Activated CD8-positive, alpha-beta memory T cell treated with anti-CD3 and anti-CD28 coated beads, Interleukin-2, amount 50 U/mL, for 4 hours (primary cell): Measurements from ENCODE around the gene FRMD5.
"Not testable (repeated sequence)": the region's sequence is repeated elsewhere in the genome, so short reads cannot be mapped to it uniquely, and the experiment has no call there.

Experiments
- DNase-seq: peaks from one replicate; pipeline ENCODE4 v3.0.0-alpha.2; 2020

The FRMD5 gene

GRCh38 chr15:44092221-44092620 is 102.8 kb downstream of the FRMD5 start:
- no peak for DNase-seq

DNA sequence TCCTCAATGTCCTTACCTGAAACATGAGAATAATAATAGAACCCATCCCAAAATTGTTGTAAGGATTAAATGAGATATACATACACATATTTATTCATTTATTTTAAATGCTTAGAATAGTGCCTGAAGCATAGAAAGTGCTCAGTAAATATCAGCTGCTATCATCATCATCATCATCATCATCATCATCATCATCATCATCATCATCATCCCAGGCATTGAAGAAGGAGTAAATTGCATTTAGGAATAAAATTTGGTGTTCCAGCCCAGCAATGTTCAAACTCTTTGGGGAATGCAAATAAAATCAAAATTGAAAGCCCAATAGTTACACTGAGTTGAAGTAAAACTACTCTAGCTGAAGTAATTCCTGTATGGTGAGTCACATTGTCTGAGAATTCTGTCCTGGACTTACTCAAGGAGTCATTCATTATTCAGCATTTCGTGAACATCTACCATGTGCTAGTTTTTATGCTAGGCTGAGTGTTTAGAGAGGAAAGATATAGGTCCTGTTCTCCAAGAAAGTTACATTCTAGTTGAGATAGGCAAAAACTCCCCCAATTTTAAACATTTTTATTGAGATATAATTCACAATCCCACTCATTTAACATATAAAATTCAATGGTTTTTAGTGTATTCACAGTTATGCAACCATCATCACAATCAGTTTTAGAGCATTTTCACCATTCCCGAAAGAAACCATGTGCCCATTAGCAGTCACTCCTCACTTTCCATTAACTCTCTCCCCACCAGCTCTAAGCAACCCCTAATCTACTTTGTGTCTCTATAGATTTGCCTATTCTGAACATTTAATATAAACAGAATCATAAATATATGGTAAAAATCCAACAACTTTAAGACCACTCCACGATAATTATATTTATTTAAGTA is 107.2 kb downstream of the FRMD5 start:
- no peak for DNase-seq

GRCh38 chr15:44084770-44085169 is 110.3 kb downstream of the FRMD5 start:
- no peak for DNase-seq

DNA sequence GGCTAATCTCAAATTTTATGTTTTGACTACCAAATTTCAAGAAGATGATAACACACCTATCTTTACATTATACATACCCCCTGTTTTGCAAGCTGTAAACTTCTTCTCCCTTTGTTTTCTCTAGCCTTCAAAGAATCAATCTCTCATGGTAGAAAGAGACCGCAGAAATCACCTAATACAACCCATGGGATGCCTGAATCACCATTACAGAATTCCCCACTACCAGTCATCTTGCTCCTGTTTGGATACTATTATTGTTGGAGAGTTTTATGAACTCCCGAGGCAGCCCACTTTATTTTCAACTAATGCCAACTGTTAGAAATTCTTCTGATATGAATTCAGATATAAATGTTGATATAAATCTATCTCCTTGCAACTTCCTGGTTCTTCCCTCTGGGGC is 110.9 kb downstream of the FRMD5 start:
- no peak for DNase-seq

DNA sequence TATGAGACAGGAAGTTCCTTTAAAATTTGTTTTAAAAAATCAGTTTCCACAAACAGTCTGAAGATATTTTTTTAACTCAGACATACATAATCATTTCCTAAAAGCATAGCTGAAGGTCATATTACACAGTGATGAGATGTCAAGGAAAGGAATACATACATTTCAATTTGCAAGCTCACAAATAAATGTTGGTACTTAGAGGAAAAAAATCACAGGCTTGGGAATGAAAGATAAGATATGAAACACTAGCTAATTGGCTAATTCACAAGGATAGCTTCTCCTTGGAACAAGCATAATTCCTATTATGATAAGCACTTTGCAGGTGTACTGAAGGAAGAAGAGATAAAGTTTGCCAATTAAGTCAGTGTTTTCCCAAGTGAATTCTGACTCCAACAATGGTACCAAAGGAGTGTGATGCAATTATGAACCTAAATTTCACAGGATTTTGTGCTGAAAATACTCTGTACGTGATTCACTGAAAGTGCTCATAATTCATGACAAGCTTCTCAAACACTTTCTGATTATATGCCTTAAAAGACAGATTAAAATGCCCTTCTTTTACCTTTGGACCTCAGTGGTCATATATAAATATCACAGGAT is 112.4 kb downstream of the FRMD5 start:
- DNase-seq, result no peak

DNA sequence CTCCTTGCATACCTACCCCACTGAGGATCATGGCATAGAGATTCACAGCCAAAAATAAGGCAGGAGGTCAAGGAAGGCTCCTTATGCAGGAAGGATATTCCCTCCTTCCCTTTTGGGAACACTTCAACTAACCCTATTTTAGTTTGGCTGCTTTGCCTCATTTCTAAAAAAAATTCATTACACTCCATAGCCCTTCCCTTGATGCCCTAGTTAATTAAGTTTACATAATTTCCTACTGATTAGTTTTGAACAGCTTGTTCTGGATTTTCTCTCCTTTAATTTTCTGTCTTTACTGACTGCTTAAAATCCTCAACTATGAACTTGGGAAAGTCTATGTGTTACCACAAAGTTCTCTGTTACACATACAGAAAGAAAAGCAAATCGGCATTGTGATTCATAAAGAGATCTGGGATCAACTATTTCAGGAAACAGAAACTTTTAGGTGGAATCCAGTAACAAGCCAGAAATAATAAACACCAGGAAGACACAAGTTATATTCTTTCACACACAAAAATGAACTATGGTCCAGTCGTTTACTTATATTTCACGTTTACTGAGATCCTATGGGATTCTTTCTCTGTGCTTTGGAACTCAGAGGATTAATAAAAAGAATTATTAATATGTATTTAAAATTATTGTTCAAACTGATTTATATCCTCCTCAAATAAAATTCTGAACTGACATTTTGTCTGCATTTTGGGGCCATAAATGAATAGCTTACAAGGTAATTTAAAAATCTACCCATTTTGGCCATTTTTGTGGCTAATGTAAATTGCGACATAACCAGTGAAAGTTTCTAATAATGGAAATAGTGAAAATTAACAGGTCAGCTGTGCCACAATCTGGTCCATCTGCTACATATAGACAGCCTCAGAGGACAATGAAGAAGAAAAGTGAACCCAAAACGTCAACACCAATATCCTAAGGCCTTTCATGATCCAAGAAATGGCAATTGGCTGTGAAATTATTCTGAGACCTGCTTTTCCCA is 113.8 kb downstream of the FRMD5 start:
- no peak for DNase-seq

DNA sequence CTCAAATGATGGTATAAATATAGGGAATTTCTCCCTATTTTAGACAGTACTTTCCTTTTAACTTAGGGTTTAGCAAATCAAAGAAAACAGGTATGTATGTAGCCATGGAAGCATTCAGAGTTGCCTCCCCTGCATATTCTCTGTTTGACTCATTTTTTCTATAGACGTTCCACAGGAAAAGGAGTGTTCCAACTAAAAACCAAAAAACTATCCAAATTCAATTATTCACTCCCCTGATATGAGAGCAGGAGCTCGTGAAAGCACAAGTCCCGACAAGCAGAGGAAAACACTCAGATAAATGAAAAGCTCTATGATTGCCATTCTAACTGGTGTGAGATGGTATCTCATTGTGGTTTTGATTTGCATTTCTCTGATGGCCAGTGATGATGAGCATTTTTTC is 119.5 kb downstream of the FRMD5 start:
- DNase-seq, result no peak

DNA sequence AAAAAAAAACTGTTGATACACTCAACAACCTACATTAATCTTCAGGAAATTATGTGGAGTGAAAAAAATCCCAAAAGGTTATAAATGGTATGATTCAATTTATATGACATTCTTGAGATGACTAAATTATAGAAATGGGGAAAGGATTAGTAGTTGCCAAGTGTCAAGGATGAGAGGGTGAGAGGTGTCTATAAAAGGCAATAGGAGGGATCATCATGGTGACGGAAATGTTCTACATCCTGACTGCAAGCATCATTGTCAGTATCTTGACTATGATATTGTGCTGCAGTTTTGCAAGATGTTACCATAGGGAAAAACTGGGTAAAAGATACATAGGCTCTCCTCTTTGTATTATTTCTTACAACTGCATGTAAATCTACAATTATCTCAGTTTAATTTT is 125.6 kb downstream of the FRMD5 start:
- DNase-seq, result no peak

GRCh38 chr15:44068347-44068746 is 126.7 kb downstream of the FRMD5 start:
- DNase-seq, result no peak

DNA sequence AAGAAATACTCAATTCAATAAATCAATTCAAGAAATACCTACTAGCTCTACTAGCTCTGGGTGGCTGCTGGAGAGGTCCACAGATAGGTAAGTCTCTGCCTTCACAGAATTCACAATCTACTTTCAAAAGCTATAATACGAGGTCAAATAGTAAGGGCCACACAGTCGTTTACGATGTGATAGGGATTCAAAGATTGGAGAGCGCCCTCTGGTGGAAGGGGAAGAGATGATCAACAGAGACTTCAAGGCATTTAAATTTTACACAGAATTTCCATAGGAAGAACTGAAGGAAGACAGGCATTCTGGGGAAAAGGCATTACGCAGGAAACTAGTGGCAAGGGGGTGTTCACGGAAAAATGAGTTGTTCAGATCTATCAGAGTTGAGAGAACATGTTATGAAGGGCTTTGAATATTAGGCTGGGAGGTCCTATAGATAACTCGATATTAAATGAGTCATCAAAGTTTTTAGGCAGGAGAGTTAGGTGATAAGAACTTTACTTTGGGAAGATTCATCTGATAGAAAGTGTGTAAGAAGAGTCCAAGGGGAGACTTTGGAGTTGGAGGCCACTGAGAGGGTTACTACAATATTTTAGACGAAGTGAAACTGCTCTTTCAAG is 128.8 kb downstream of the FRMD5 start:
- peak; percentile 46 for DNase-seq

- DNase-seq, result no peak
Observed at GRCh38 chr15:44064706-44065105, 130.4 kb downstream of the FRMD5 start.

DNA sequence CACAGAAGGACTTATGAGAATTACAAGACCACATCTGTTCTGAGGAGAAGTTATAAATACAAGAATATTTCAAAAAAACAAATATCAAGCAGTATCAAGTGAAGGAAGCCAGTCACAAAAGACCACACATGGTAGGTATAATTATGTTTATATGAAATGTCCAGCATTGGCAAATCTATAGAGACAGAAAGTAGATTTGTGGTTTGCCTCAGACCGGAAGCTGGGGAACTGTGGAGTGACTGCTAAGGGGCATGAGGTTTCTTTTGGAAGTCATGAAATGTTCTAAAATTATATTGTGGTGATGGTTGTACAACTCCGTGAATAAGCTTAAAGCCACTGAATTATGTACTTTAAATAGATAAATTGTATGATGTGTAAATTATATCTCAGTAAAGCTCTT is 136.9 kb downstream of the FRMD5 start:
- no peak for DNase-seq

GRCh38 chr15:44045661-44046060 is 149.4 kb downstream of the FRMD5 start:
- DNase-seq, result no peak

DNA sequence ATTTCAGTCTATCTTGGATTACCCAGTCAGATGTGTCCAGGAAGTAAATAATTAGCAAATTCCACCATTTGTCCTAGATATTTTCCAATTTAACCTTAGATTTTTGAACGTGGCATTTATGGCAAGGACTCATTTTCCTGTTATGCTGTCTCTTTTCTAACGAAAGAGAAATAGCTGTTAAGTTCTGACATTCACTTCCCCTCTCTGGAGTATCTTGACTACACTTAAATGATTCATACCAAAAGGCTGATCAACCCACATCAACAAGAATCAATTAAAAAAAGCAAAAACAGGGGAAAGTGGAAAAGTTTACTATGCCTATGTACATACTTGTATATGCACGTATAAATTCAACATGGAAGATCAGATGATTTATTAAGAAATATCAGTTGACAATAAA is 149.9 kb downstream of the FRMD5 start:
- no peak for DNase-seq

DNA sequence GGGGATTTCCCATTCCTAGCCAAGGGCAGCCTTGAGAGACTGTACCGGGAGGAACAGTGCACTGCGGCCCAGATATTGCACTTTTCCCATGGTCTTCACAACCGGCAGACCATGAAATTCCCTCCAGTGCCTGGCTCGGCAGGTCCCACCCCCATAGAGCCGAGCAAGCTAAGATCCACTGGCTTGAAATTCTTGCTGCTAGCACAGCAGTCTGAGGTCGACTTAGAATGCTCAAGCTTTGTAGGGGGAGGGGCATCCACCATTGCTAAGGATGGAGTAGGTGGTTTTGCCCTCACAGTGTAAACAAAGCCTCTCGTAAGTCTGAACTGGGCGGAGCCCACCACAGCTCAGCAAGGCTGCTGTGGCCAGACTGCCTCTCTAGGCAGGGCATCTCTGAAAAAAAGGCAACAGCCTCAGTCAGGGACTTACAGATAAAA is 156.3 kb downstream of the FRMD5 start:
- no peak for DNase-seq

- DNase-seq, result no peak
Observed at GRCh38 chr15:44035781-44036699, 159.0 kb downstream of the FRMD5 start.

DNA sequence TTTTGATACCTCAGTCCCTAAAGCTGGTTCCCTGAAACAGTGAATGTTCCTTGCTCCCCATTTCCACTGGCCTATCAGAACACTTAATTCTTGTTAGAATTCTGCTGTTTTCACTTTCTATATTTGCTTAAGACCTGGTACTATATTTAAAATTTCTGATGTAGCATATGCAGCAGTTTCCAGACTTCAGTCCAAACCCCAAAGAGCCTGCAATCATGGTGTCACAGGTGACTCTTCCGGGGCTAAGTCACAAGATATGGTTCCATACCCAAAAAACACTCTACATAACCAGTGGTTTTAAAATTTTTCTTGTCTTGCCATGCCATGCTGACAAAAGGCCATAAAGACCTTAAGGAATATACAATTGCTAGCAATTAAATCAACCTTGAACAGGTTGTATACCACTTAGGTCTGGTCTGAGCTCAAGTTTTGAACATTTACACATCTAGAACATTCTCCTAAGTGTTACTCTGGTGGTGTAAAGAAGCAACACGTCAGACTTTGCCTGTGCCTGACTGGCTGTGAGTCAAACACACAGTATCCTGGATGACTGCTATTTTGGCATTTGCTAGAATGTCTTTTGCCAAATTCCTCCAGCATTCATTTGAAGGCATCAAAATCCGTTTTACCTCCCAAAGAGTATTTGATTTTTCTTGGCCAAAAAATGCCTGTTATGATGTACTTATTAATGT is 160.0 kb downstream of the FRMD5 start:
- DNase-seq, result no peak

DNA sequence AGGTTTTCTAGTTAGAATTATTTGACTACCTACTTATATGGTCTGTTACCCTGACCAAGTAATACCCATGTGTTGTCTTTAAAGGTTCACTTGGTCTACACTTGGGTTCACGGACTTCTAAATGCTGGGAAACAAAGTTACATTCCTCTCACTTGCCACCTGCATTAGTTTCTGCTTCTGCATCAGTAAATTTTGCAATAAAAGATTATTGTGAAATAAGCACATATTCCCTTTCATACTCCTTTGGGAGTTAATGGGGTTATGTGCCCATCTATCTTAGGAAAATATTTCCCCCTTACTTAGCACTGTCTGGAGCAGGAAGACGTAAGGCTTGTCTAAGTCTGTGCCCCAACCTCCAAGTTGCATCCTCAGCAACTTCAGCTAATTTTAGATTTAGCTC is 160.7 kb downstream of the FRMD5 start:
- DNase-seq, result no peak

DNA sequence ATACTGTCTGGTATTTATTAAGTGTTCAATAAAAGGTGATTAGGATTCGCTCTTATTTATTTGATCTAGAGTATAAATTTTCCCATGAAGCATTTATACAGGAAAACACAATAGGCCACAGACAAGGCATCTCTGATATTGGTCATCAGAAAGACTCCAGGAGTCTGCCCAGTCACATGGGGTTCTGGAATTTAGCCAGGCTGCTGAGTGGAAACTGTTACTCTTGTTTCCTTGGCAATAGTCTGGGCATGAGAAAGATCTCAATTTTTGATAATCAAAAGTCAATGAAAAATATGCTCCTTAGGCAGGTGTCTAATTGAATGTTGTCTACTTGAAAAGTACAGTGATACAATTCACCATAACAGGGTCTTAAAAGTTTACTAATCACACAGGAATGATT is 161.2 kb downstream of the FRMD5 start:
- no peak for DNase-seq

DNA sequence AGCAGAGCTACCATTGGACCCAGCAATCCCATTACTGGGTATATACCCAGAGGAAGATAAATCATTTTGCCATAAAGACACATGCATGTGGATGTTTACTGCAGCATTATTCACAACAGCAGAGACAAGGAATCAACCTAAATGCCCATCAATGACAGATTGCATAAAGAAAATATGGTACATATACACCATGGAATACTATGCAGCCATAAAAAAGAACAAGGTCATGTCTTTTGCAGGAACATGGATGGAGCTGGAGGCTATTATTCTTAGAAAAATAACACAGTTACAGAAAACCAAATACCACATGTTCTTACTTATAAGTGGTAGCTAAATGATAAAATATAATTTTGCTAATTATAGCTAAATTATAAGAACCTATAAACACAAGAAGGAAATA is 162.3 kb downstream of the FRMD5 start:
- not testable (repeated sequence) for DNase-seq

GRCh38 chr15:44029940-44030568 is 165.0 kb downstream of the FRMD5 start:
- DNase-seq, result no peak
